ENCODE measurements around the gene BPTF. TPM values are rescaled to one million over a fixed set of nuclear protein-coding genes. Genes with fewer than 3 reads are reported as not detected.
"Not testable (repeated sequence)": the region's sequence is repeated elsewhere in the genome, so short reads cannot be mapped to it uniquely, and the experiment has no call there.

Gene BPTF
- total and polyA plus RNA-seq, 9 donors = 54.5 to 83.2 (median 62.4) TPM

GRCh38 chr17:68019675-68020408, 194.5 kb downstream of the BPTF start:
- peak overlapping the region; percentile 59 for H3K4me3 ChIP-seq (ENCODE audit: low read length)
- DNase-seq = peak; percentile 97
- under 1% methylated on average over 51 of the region's 51 CpGs for WGBS (ENCODE audit: insufficient coverage)

GRCh38 chr17:68020409-68020756, 195.1 kb downstream of the BPTF start:
- H3K36me3 ChIP-seq (ENCODE audit: control insufficient read depth, insufficient read depth, low read length) = no peaks in the 10 kb centered on the region
- no peaks in the 10 kb centered on the region for H3K27me3 ChIP-seq (ENCODE audit: control insufficient read depth, insufficient read depth, low read length)
- DNase-seq = no peak
- peaks cover 5% of the 10 kb centered on the region for H3K4me1 ChIP-seq (ENCODE audit: control insufficient read depth, insufficient read depth, low read length)
- peak overlapping the region; percentile 59 for H3K4me3 ChIP-seq (ENCODE audit: low read length)
- WGBS (ENCODE audit: insufficient coverage) = 0% methylated on average over 2 of the region's 12 CpGs
- peak overlapping the region; percentile 87 for H3K27ac ChIP-seq (ENCODE audit: low read length)
- H3K9me3 ChIP-seq (replicated peaks; ENCODE audit: control insufficient read depth, low read depth, low read length) = no peaks in the 10 kb centered on the region

More at GRCh38 chr17:68019675-68020408, 194.5 kb downstream of the BPTF start:
- no peaks in the 10 kb centered on the region for H3K27me3 ChIP-seq (ENCODE audit: control insufficient read depth, insufficient read depth, low read length)
- peaks cover 5% of the 10 kb centered on the region for H3K4me1 ChIP-seq (ENCODE audit: control insufficient read depth, insufficient read depth, low read length)
- H3K27ac ChIP-seq (ENCODE audit: low read length) = peak overlapping the region; percentile 87
- no peaks in the 10 kb centered on the region for H3K9me3 ChIP-seq (replicated peaks; ENCODE audit: control insufficient read depth, low read depth, low read length)
- no peaks in the 10 kb centered on the region for H3K36me3 ChIP-seq (ENCODE audit: control insufficient read depth, insufficient read depth, low read length)

- not testable (repeated sequence) for H3K36me3 ChIP-seq (ENCODE audit: control insufficient read depth, insufficient read depth, low read length); H3K9me3 ChIP-seq (replicated peaks; ENCODE audit: control insufficient read depth, low read depth, low read length); H3K4me1 ChIP-seq (ENCODE audit: control insufficient read depth, insufficient read depth, low read length); DNase-seq; H3K27me3 ChIP-seq (ENCODE audit: control insufficient read depth, insufficient read depth, low read length)
- 84% methylated on average over 9 of the region's 13 CpGs for WGBS (ENCODE audit: insufficient coverage)
- Histone ChIP-seq H3K4me3 (ENCODE audit: low read length) (peak overlapping the region; percentile 59), H3K27ac (ENCODE audit: low read length) (peak overlapping the region; percentile 87)
Observed at GRCh38 chr17:68020791-68021190, 195.5 kb downstream of the BPTF start.

DNA sequence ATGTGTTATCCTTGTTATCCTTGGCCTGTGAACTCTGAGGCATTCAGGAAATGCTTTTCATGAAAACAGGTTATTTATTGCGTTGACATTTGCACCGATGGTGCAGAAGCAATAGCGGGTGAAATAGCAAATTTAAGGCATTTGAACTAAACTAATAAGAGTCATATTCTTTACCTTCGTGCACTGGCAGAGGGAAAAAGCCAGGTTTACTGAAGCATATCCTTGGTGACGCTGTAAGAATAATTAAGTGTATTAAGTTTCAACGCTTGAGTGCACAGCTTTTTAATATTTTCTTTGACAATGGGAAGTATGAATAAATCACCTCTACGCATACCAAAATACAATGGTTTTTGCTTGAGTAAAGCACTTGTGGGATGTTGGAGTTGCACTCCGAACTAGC, 196.7 kb downstream of the BPTF start:
- H3K36me3 ChIP-seq (ENCODE audit: control insufficient read depth, insufficient read depth, low read length) = no peaks in the 10 kb centered on the region
- H3K27ac ChIP-seq (ENCODE audit: low read length) = no peak overlapping the region
- no peaks in the 10 kb centered on the region for H3K9me3 ChIP-seq (replicated peaks; ENCODE audit: control insufficient read depth, low read depth, low read length)
- peaks cover 5% of the 10 kb centered on the region for H3K4me1 ChIP-seq (ENCODE audit: control insufficient read depth, insufficient read depth, low read length)
- no peak overlapping the region for H3K4me3 ChIP-seq (ENCODE audit: low read length)
- no peak for DNase-seq
- no peaks in the 10 kb centered on the region for H3K27me3 ChIP-seq (ENCODE audit: control insufficient read depth, insufficient read depth, low read length)
- 87% methylated on average over 5 of the region's 8 CpGs for WGBS (ENCODE audit: insufficient coverage)

- DNase-seq; H3K27me3 ChIP-seq (ENCODE audit: control insufficient read depth, insufficient read depth, low read length); H3K4me1 ChIP-seq (ENCODE audit: control insufficient read depth, insufficient read depth, low read length); H3K36me3 ChIP-seq (ENCODE audit: control insufficient read depth, insufficient read depth, low read length); H3K4me3 ChIP-seq (ENCODE audit: low read length); H3K27ac ChIP-seq (ENCODE audit: low read length); H3K9me3 ChIP-seq (replicated peaks; ENCODE audit: control insufficient read depth, low read depth, low read length): not testable (repeated sequence)
- WGBS (ENCODE audit: insufficient coverage) = 95% methylated on average over 10 of the region's 15 CpGs
Observed at GRCh38 chr17:68022547-68022946, 197.2 kb downstream of the BPTF start.

GRCh38 chr17:68029512-68030215, 204.4 kb downstream of the BPTF start:
- Histone ChIP-seq H3K4me3 (ENCODE audit: low read length) (no peak overlapping the region), H3K27me3 (ENCODE audit: control insufficient read depth, insufficient read depth, low read length) (no peaks in the 10 kb centered on the region)
- WGBS (ENCODE audit: insufficient coverage) = 47% methylated on average over 5 of the region's 8 CpGs

More at GRCh38 chr17:68029512-68030215, 204.4 kb downstream of the BPTF start:
- no peaks in the 10 kb centered on the region for H3K9me3 ChIP-seq (replicated peaks; ENCODE audit: control insufficient read depth, low read depth, low read length)
- H3K4me1 ChIP-seq (ENCODE audit: control insufficient read depth, insufficient read depth, low read length) = peaks cover 8% of the 10 kb centered on the region
- no peaks in the 10 kb centered on the region for H3K36me3 ChIP-seq (ENCODE audit: control insufficient read depth, insufficient read depth, low read length)
- no peak for DNase-seq
- no peak overlapping the region for H3K27ac ChIP-seq (ENCODE audit: low read length)

Other genes with a start within 250 kb of the BPTF start
- 59.3 TPM for gene NOL11, start 107.6 kb upstream of the BPTF start, total RNA-seq
- 10 to 100 TPM; 47.7 to 68.4 (median 60.6) TPM for gene NOL11, start 107.6 kb upstream of the BPTF start, polyA plus RNA-seq (ENCODE audit: insufficient read depth in 1 of 8, insufficient read length in 8 of 8, low replicate concordance in 1 of 8)
- gene C17orf58, start 171.0 kb downstream of the BPTF start, total RNA-seq = 14.0 TPM
- gene C17orf58, start 171.0 kb downstream of the BPTF start, polyA plus RNA-seq (ENCODE audit: insufficient read depth in 1 of 8, insufficient read length in 8 of 8, low replicate concordance in 1 of 8) = 10 to 100 TPM; 14.5 to 22.9 (median 16.1) TPM
- 32.1 TPM for gene KPNA2, start 210.2 kb downstream of the BPTF start, total RNA-seq
- 10 to 100 TPM; 58.3 to 95.7 (median 71.8) TPM for gene KPNA2, start 210.2 kb downstream of the BPTF start, polyA plus RNA-seq (ENCODE audit: insufficient read depth in 1 of 8, insufficient read length in 8 of 8, low replicate concordance in 1 of 8)